Neural cell (in vitro differentiated cells): ENCODE measurements around the gene ADK. TPM values are rescaled to one million over a fixed set of nuclear protein-coding genes. Genes with fewer than 3 reads are reported as not detected.

Experiments
- H2AFZ ChIP-seq: fragments of 200-600, 300-800 bp; sonication (generic), shearing (Covaris generic); 2 replicates; pipeline ENCODE4 v1.6.0; 2014; ENCODE audit warnings: low read depth, mild to moderate bottlenecking, antibody characterized with exemption, low read length, moderate library complexity
- H3F3A ChIP-seq: fragments of 200-600 bp; shearing (Covaris generic); 2 replicates; pipeline ENCODE4 v1.6.1; 2016; ENCODE audit warnings: mild to moderate bottlenecking, moderate library complexity, mixed read lengths, antibody characterized with exemption, low read length; ENCODE audit not compliant: insufficient read depth, poor library complexity, severe bottlenecking
- H3K27ac ChIP-seq: fragments of 200-600, 300-800 bp; sonication (generic), shearing (Covaris generic); 2 replicates; pipeline ENCODE4 v1.5.1; 2014; ENCODE audit warnings: mild to moderate bottlenecking, low read length, moderate library complexity
- H3K27me3 ChIP-seq: fragments of 300-800, 200-600 bp; sonication (generic), shearing (Covaris generic); 2 replicates; pipeline ENCODE4 v1.6.0; 2014; ENCODE audit warnings: mild to moderate bottlenecking, low read depth, low read length, moderate library complexity; ENCODE audit not compliant: insufficient read depth
- H3K36me3 ChIP-seq: fragments of 300-800, 200-600 bp; sonication (generic), shearing (Covaris generic); 2 replicates; pipeline ENCODE4 v1.5.1; 2014; ENCODE audit warnings: mild to moderate bottlenecking, antibody characterized with exemption, low read length, moderate library complexity; ENCODE audit not compliant: insufficient read depth
- H3K4me2 ChIP-seq: fragments of 300-800, 200-600 bp; sonication (generic), shearing (Covaris generic); 2 replicates; pipeline ENCODE4 v1.6.0; 2014; ENCODE audit warnings: mild to moderate bottlenecking, low read length
- H3K4me3 ChIP-seq: fragments of 300-800, 200-600 bp; sonication (generic), shearing (Covaris generic); 2 replicates; pipeline ENCODE4 v1.5.1; 2014; ENCODE audit warnings: mild to moderate bottlenecking, low read length, moderate library complexity
- H3K79me2 ChIP-seq: fragments of 200-600 bp; shearing (Covaris generic); replicated peaks from 2 replicates; pipeline ENCODE4 v1.6.0; 2014; ENCODE audit warnings: mild to moderate bottlenecking, low read length, moderate library complexity; ENCODE audit not compliant: insufficient read depth
- H3K9ac ChIP-seq: fragments of 300-800, 200-600 bp; sonication (generic), shearing (Covaris generic); 2 replicates; pipeline ENCODE4 v1.6.1; 2016; ENCODE audit warnings: mild to moderate bottlenecking, low read length, mixed read lengths
- H3K9me2 ChIP-seq: fragments of 200-600 bp; shearing (Covaris generic); 2 replicates; pipeline ENCODE4 v1.6.1; 2016; ENCODE audit warnings: mild to moderate bottlenecking, low read length, mixed read lengths; ENCODE audit not compliant: insufficient read depth
- H3K9me3 ChIP-seq: fragments of 200-600, 300-800 bp; sonication (generic), shearing (Covaris generic); 2 replicates; pipeline ENCODE4 v1.6.1; 2016; ENCODE audit warnings: mild to moderate bottlenecking, mixed run types, low read length, moderate library complexity, mixed read lengths
- H4K20me1 ChIP-seq: fragments of 200-600 bp; shearing (Covaris generic); 2 replicates; pipeline ENCODE4 v1.6.1; 2016; ENCODE audit warnings: mild to moderate bottlenecking, mixed run types; ENCODE audit not compliant: insufficient read depth
- CTCF ChIP-seq: fragments of 450-650 bp; IDR thresholded peaks from 2 replicates; pipeline ENCODE4 v1.5.1; 2014; ENCODE audit warnings: antibody characterized with exemption, mild to moderate bottlenecking, moderate library complexity; ENCODE audit not compliant: poor library complexity, severe bottlenecking
- EP300 ChIP-seq: fragments of 450-650 bp; conservative IDR thresholded peaks from 2 replicates; pipeline ENCODE4 v1.6.1; 2014; ENCODE audit warnings: antibody characterized with exemption, mild to moderate bottlenecking, moderate library complexity; ENCODE audit not compliant: poor library complexity, severe bottlenecking
- EZH2 ChIP-seq: fragments of 200-600, 300-800 bp; shearing (Covaris generic), sonication (generic); IDR thresholded peaks from 2 replicates; pipeline ENCODE4 v1.6.1; 2014; ENCODE audit warnings: antibody characterized with exemption, low read length, borderline replicate concordance, mild to moderate bottlenecking; ENCODE audit not compliant: insufficient read depth, poor library complexity, severe bottlenecking
- MXI1 ChIP-seq: fragments of 450-650 bp; conservative IDR thresholded peaks from 2 replicates; pipeline ENCODE4 v1.6.1; 2014; ENCODE audit warnings: antibody characterized with exemption, mild to moderate bottlenecking; ENCODE audit not compliant: poor library complexity, severe bottlenecking
- POLR2AphosphoS5 ChIP-seq: IDR thresholded peaks from 2 replicates; pipeline ENCODE4 v1.6.1; 2012
- RAD21 ChIP-seq: fragments of 450-650 bp; conservative IDR thresholded peaks from 2 replicates; pipeline ENCODE4 v1.6.1; 2014; ENCODE audit warnings: antibody characterized with exemption, mild to moderate bottlenecking, moderate library complexity
- SMC3 ChIP-seq: fragments of 450-650 bp; conservative IDR thresholded peaks from 2 replicates; pipeline ENCODE4 v1.6.1; 2014; ENCODE audit warnings: antibody characterized with exemption, mild to moderate bottlenecking, moderate library complexity; ENCODE audit not compliant: poor library complexity
- TAF1 ChIP-seq: IDR thresholded peaks from 2 replicates; pipeline ENCODE4 v1.6.1; 2012; ENCODE audit warnings: low read depth
- polyA plus RNA-seq: library from polyadenylated mRNA; depleted of rRNA; stranded (reverse); fragments of >200 nt; gene quantifications from 2 replicates; pipeline ENCODE4 v1.2.3, GENCODE V29; 2014
- TF ChIP-seq, protein P1 (sequence below): IDR thresholded peaks from 2 replicates; pipeline ENCODE4 v1.6.1; 2012; ENCODE audit warnings: borderline replicate concordance

The ADK gene
- polyA plus RNA-seq, 1 donor from 2014 or later, result 19.5 TPM

DNA sequence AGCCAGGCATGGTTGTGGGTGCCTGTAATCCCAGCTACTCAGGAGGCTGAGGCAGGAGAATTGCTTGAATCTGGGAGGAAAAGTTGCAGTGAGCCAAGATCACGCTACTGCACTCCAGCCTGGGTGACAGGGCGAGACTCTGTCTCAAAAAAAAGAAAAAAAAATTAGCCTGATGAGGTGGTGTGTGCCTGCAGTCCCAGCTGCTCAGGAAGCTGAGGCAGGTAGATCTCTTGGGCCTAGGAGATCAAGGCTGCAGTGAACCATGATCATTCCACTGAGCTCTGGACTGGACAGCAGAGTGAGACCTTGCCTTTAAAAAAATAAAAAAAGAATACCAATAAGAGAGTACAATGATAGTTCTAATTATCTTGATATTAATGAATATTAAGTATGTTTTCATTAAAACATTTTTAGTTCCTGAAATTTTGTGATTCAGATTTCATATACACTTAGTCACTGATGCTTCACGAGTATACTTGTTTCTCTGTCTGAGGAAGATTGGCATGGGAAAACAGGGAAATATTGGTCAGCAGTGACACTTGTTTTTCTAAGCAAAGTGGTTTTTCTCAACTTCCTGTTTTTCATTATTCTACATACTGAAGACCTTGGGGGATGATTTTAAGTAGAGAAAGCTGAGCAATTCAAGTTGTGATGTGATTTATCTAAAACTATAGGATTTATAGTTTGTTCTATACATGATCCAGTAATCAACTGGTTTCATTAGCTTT, 76.8 kb downstream of the ADK start:
- H2AFZ ChIP-seq, result no peak overlapping the region
- no peaks in the 10 kb centered on the region for H4K20me1 ChIP-seq
- H3K9me3 ChIP-seq, result no peaks in the 10 kb centered on the region
- H3K9me2 ChIP-seq, result no peaks in the 10 kb centered on the region
- TF ChIP-seq RAD21 (no peak), EP300 (no peak), MXI1 (no peak), POLR2AphosphoS5 (no peak), EZH2 (no peak), CTCF (no peak), SMC3 (no peak), TAF1 (no peak)
- TF ChIP-seq, protein P1, sequence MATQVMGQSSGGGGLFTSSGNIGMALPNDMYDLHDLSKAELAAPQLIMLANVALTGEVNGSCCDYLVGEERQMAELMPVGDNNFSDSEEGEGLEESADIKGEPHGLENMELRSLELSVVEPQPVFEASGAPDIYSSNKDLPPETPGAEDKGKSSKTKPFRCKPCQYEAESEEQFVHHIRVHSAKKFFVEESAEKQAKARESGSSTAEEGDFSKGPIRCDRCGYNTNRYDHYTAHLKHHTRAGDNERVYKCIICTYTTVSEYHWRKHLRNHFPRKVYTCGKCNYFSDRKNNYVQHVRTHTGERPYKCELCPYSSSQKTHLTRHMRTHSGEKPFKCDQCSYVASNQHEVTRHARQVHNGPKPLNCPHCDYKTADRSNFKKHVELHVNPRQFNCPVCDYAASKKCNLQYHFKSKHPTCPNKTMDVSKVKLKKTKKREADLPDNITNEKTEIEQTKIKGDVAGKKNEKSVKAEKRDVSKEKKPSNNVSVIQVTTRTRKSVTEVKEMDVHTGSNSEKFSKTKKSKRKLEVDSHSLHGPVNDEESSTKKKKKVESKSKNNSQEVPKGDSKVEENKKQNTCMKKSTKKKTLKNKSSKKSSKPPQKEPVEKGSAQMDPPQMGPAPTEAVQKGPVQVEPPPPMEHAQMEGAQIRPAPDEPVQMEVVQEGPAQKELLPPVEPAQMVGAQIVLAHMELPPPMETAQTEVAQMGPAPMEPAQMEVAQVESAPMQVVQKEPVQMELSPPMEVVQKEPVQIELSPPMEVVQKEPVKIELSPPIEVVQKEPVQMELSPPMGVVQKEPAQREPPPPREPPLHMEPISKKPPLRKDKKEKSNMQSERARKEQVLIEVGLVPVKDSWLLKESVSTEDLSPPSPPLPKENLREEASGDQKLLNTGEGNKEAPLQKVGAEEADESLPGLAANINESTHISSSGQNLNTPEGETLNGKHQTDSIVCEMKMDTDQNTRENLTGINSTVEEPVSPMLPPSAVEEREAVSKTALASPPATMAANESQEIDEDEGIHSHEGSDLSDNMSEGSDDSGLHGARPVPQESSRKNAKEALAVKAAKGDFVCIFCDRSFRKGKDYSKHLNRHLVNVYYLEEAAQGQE, result no peak
- H3K27me3 ChIP-seq, result no peaks in the 10 kb centered on the region
- no peak overlapping the region for H3K4me3 ChIP-seq
- H3K79me2 ChIP-seq, result no peaks in the 10 kb centered on the region
- no peaks in the 10 kb centered on the region for H3F3A ChIP-seq
- H3K36me3 ChIP-seq, result no peaks in the 10 kb centered on the region
- no peak overlapping the region for H3K4me2 ChIP-seq
- no peak overlapping the region for H3K27ac ChIP-seq
- H3K9ac ChIP-seq, result no peak overlapping the region

DNA sequence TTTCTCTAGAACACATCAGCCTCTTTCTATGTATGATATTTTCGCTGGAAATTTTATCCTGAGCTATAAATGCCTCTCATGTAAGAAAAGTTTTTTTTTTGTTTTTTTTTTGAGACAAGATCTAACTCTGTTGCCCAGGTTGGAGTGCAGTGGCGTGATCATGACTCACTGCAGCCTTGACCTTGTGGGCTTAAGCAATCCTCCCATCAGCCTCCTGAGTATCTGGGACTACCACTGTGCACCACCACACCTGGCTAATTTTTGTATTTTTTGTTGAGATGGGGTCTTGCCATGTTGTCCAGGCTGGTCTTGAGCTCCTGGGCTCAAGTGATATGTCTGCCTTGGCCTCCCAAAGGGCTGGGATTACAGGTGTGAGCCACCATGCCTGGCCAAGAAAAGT, 80.4 kb downstream of the ADK start:
- no peak overlapping the region for H3K9ac ChIP-seq
- no peaks in the 10 kb centered on the region for H3K9me3 ChIP-seq
- no peaks in the 10 kb centered on the region for H3K79me2 ChIP-seq
- H3K4me3 ChIP-seq, result no peak overlapping the region
- no peaks in the 10 kb centered on the region for H4K20me1 ChIP-seq
- H3K9me2 ChIP-seq, result no peaks in the 10 kb centered on the region
- no peak overlapping the region for H3K4me2 ChIP-seq
- no peak overlapping the region for H3K27ac ChIP-seq
- TF ChIP-seq SMC3 (no peak), MXI1 (no peak), CTCF (no peak), EP300 (no peak)
- TF ChIP-seq, protein P1, result no peak
- H3K36me3 ChIP-seq, result no peaks in the 10 kb centered on the region
- H3F3A ChIP-seq, result no peaks in the 10 kb centered on the region
- H3K27me3 ChIP-seq, result no peaks in the 10 kb centered on the region
- no peak overlapping the region for H2AFZ ChIP-seq
